Thyroid gland (tissue), 4 donors: ENCODE data around the gene CA10. TPM values are rescaled to one million over a fixed set of nuclear protein-coding genes. Genes with fewer than 3 reads are reported as not detected.

ENCODE experiments used
- DNase-seq, 2 donors: peaks; one replicate each; pipeline ENCODE4 v3.0.0-alpha.2; 2019
- H3K27ac ChIP-seq, 3 donors: fragments of 200-600 bp; sonication (generic); 1 replicate in 2 of 3; 2 replicates in 1 of 3; pipeline ENCODE4 v1.5.1; 2016 to 2019; ENCODE audit warnings: mild to moderate bottlenecking in 1 of 3, moderate library complexity in 1 of 3
- H3K27me3 ChIP-seq: fragments of 200-600 bp; sonication (generic); one replicate; pipeline ENCODE4 v1.5.1; 2019
- H3K36me3 ChIP-seq, 2 donors: fragments of 200-600 bp; sonication (generic); one replicate each; pipeline ENCODE4 v1.5.1; 2016 to 2019
- H3K4me1 ChIP-seq, 2 donors: fragments of 200-600 bp; sonication (generic); one replicate each; pipeline ENCODE4 v1.5.1; 2017 to 2019
- H3K4me3 ChIP-seq, 3 donors: fragments of 200-600 bp; sonication (generic); replicated peaks in 1 of 3; 1 replicate in 2 of 3; 2 replicates in 1 of 3; pipeline ENCODE4 v1.5.1; 2016; ENCODE audit warnings: mild to moderate bottlenecking in 1 of 3
- H3K9me3 ChIP-seq: fragments of 200-600 bp; sonication (generic); one replicate; pipeline ENCODE4 v1.5.1; 2017
- POLR2A ChIP-seq, 2 donors: fragments of 450-650 bp; IDR thresholded peaks; one replicate each; pipeline ENCODE4 v1.6.1; 2017; ENCODE audit warnings: antibody characterized with exemption in 2 of 2, mild to moderate bottlenecking in 2 of 2, moderate library complexity in 1 of 2
- WGBS, 2 donors: methylation state at CpG; one replicate each; pipeline ENCODE4 v1.1.5; 2017; 5-methylcytosine and 5-hydroxymethylcytosine counted together
- intact Hi-C: fragments of 100-400 bp; cut with DNase I; formaldehyde crosslinking; loops from one replicate; pipeline ENCODE4 v1.15.1; 2023
- total RNA-seq, 4 donors: library from RNA; depleted of rRNA; stranded (reverse); fragments of >200 nt; gene quantifications; one replicate each; pipeline ENCODE4 v1.2.3, GENCODE V29; 2016
- TF ChIP-seq, protein P1 (sequence below), 6 experiments: fragments of 200-600 bp in 3 of 6; fragments of 450-650 bp in 3 of 6; sonication (generic) in 3 of 6; IDR thresholded peaks; one replicate each; pipeline ENCODE4 v1.5.1; 2016 to 2019; ENCODE audit warnings: antibody characterized with exemption in 6 of 6, mild to moderate bottlenecking in 2 of 6, inconsistent platforms in 1 of 6, moderate library complexity in 1 of 6

CA10 gene
- total RNA-seq, 4 donors from 2014 or later: not detected

GRCh38 chr17:51638971-51639370 lies 519.5 kb downstream of the CA10 start:
- WGBS, 2 donors: 32 to 39% methylated on average over 6 of the region's 6 CpGs
- peaks cover 17 to 20% of the 10 kb centered on the region in 2 donors for H3K4me1 ChIP-seq
- no peaks in the 10 kb centered on the region for H3K36me3 ChIP-seq
- intact Hi-C loops: no loop called here
- no peaks in the 10 kb centered on the region for H3K27me3 ChIP-seq
- H3K9me3 ChIP-seq: no peaks in the 10 kb centered on the region
- H3K4me3 ChIP-seq: no peak overlapping the region
- no peak overlapping the region for H3K27ac ChIP-seq
- TF ChIP-seq, protein P1, sequence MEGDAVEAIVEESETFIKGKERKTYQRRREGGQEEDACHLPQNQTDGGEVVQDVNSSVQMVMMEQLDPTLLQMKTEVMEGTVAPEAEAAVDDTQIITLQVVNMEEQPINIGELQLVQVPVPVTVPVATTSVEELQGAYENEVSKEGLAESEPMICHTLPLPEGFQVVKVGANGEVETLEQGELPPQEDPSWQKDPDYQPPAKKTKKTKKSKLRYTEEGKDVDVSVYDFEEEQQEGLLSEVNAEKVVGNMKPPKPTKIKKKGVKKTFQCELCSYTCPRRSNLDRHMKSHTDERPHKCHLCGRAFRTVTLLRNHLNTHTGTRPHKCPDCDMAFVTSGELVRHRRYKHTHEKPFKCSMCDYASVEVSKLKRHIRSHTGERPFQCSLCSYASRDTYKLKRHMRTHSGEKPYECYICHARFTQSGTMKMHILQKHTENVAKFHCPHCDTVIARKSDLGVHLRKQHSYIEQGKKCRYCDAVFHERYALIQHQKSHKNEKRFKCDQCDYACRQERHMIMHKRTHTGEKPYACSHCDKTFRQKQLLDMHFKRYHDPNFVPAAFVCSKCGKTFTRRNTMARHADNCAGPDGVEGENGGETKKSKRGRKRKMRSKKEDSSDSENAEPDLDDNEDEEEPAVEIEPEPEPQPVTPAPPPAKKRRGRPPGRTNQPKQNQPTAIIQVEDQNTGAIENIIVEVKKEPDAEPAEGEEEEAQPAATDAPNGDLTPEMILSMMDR (IDR thresholded peaks at IDR 0.05): no peak
- no peak for TF ChIP-seq POLR2A (IDR thresholded peaks at IDR 0.05)
- peak; percentile 16 to 27 for DNase-seq

DNA sequence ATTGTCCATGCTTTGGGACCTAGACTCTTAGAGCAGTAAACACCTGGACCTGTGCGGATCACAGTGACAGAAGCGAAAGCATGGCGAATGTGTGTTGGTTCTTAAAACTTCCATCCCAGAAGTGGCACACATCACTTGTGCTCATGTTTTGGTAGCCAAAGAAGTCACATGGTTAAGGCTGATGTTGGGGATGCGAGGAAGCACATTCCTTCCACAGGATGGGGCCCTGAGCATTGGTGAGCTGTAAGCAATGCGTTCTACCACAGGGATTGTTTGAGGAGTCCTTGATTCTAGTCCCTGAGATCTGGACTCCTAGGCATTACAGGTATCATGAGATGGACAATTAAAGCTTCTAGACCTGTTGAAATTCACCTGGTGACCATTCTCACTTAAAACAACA lies 522.2 kb downstream of the CA10 start:
- Histone ChIP-seq H3K27me3 (no peaks in the 10 kb centered on the region), H3K36me3 (no peaks in the 10 kb centered on the region), H3K4me3 (no peak overlapping the region), H3K27ac (no peak overlapping the region), H3K4me1 (peaks cover 17 to 20% of the 10 kb centered on the region in 2 donors), H3K9me3 (no peaks in the 10 kb centered on the region)
- intact Hi-C loops: no loop called here
- no peak for DNase-seq
- TF ChIP-seq, protein P1 (IDR thresholded peaks at IDR 0.05): no peak
- no peak for TF ChIP-seq POLR2A (IDR thresholded peaks at IDR 0.05)
- 95 to 96% methylated on average over 5 of the region's 5 CpGs for WGBS, 2 donors

DNA sequence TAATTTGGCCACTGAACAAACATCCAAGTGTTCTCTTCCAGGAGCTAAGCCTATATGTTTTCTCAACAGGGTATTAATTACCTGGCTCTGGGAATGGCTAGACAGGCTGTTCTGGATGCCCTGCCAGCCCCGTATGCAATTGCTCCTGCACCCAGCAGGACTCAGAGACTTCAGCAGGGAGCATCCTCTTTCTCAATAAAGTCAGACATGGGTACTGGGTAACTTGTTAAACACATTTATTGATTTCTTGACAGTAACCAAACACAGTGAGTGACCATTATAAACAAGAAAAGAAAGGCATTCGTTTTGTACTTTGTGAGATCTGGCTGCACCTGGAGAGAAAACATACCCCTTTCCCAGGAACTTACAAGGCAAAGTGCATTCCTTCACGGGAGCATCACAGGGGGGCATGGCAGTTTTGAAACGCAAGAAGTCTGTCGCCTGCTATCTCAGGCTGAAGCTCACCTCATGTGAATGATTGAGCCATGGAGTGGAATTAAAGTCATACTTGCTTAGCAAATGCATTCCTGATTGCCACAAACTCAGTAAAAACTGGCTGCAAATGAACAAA lies 528.3 kb downstream of the CA10 start:
- intact Hi-C loops: no loop called here
- WGBS, 2 donors: 24 to 35% methylated on average over 5 of the region's 5 CpGs

DNA sequence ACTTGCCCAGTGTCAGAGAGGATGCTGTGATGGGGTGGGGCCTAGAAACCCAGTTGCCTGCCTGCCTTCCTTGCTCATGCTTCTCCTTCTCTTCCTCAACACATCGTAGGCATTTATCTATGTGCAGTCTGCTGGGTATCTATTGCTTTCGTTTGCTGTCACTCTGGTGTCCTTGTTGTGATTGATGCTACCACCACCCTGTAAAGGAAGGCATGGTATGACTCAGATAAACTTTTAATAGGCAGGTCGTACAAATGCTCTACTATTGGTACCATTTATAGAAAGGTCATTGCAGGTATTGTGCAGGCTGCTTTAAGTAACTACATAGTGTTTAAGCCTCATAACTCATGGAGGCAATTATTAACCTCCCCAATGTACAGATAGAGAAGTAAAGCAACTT lies 529.3 kb downstream of the CA10 start:
- Histone ChIP-seq H3K36me3 (no peaks in the 10 kb centered on the region), H3K9me3 (no peaks in the 10 kb centered on the region), H3K27me3 (no peaks in the 10 kb centered on the region), H3K27ac (no peak overlapping the region), H3K4me3 (no peak overlapping the region), H3K4me1 (no peaks in the 10 kb centered on the region)
- DNase-seq: no peak
- TF ChIP-seq, protein P1 (IDR thresholded peaks at IDR 0.05): no peak
- TF ChIP-seq POLR2A (IDR thresholded peaks at IDR 0.05): no peak
- intact Hi-C loops: no loop called here
- WGBS, 2 donors: 90% methylated on average over 3 of the region's 3 CpGs

More for the DNA sequence above, 528.3 kb downstream of the CA10 start:
- H3K36me3 ChIP-seq: no peaks in the 10 kb centered on the region
- H3K27ac ChIP-seq: no peak overlapping the region
- no peaks in the 10 kb centered on the region for H3K27me3 ChIP-seq
- TF ChIP-seq, protein P1 (IDR thresholded peaks at IDR 0.05): no peak
- TF ChIP-seq POLR2A (IDR thresholded peaks at IDR 0.05): no peak
- H3K4me3 ChIP-seq: no peak overlapping the region
- no peaks in the 10 kb centered on the region for H3K9me3 ChIP-seq
- H3K4me1 ChIP-seq: no peaks in the 10 kb centered on the region
- no peak for DNase-seq

DNA sequence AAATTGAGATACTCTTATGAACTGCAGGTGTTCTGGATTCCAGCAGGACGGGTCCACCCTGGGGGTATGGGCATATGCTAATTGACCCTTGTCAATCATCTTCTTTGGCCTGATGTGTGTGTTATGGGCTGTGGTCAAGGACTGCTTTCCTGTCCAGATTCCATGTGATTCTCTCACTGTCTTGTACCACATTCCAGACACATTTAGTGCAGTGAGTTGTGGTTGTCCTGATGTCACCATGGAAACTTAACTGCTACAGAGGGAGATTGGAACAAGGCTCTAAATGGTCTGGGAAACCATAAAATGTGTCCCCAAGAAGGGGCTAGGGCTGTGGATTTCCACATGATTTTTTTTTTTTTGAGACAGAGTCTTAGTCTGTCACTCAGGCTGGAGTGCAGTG lies 530.7 kb downstream of the CA10 start:
- 83 to 94% methylated on average over 1 of the region's 1 CpG for WGBS, 2 donors
- Histone ChIP-seq H3K36me3 (no peaks in the 10 kb centered on the region), H3K9me3 (no peaks in the 10 kb centered on the region), H3K27ac (no peak overlapping the region), H3K4me3 (no peak overlapping the region), H3K4me1 (no peaks in the 10 kb centered on the region), H3K27me3 (no peaks in the 10 kb centered on the region)
- no peak for DNase-seq
- TF ChIP-seq POLR2A (IDR thresholded peaks at IDR 0.05): no peak
- TF ChIP-seq, protein P1 (IDR thresholded peaks at IDR 0.05): no peak
- intact Hi-C loops: no loop called here
